ENCODE measurements around the gene MOCS1. TPM values are rescaled to one million over a fixed set of nuclear protein-coding genes. Genes with fewer than 3 reads are reported as not detected.

The MOCS1 gene
- total and polyA plus RNA-seq, 9 of the 15 experiments (the other 6 are each of a cell fraction or from before 2014, with no cell fraction given), result 0.69 to 12.7 (median 8.7) TPM

GRCh38 chr6:39920157-39920556 is 14.1 kb downstream of the MOCS1 start:
- Histone ChIP-seq H3K4me1 (replicated peaks in 1 of 2; ENCODE audit: control insufficient read depth in 2 of 2, insufficient read depth in 2 of 2, low read length in 2 of 2) (no peaks in the 10 kb centered on the region), H3K4me3 (no peak overlapping the region), H3K9me1 (ENCODE audit: control insufficient read depth, insufficient read depth, low read length) (no peaks in the 10 kb centered on the region), H4K20me1 (replicated peaks; ENCODE audit: control insufficient read depth, insufficient read depth, low read length) (no peaks in the 10 kb centered on the region; the same call in none of the 2 replicates), H2AFZ (ENCODE audit: low read depth, low read length) (no peak overlapping the region), H3K27me3 (ENCODE audit: control insufficient read depth in 2 of 2, insufficient read depth in 2 of 2, low read length in 2 of 2) (no peaks in the 10 kb centered on the region; a peak in 2 of 5 replicates), H3K4me2 (ENCODE audit: insufficient read depth, low read length) (no peak overlapping the region), H3K9ac (ENCODE audit: insufficient read depth in 1 of 2, low read depth in 2 of 2, low read length in 2 of 2) (no peak overlapping the region), H3K27ac (ENCODE audit: extremely low read depth, low read depth, low read length) (no peak overlapping the region), H3K79me2 (ENCODE audit: control insufficient read depth, insufficient read depth, low read length) (no peaks in the 10 kb centered on the region), H3K36me3 (ENCODE audit: control insufficient read depth, insufficient read depth, low read length) (peaks cover 3% of the 10 kb centered on the region; the same call in 1 of the 3 replicates), H3K9me3 (replicated peaks; ENCODE audit: control insufficient read depth, insufficient read depth, low read depth, low read length) (no peaks in the 10 kb centered on the region)
- ChIA-PET POLR2A (interaction anchor here (1.0 kb wide), 1 partner anchor 17 kb away, joined by 3 read pairs; no protein-coding TSS in a partner anchor), CTCF (ENCODE audit: low intra/inter-chr PET ratio) (no interaction called here)
- WGBS (ENCODE audit: insufficient coverage, low coverage, missing lambda C conversion rate), result 18% methylated on average over 3 of the region's 3 CpGs
- in situ Hi-C loops (cut with MboI), result no loop called here
- no peak for FAIRE-seq
- intact Hi-C loops (cut with micrococcal nuclease), result no loop called here
- no TSS peak for BruUV-seq (replicated peaks)
- no peak for DNase-seq (ENCODE audit: extremely low read depth in 1 of 4, low spot score in 3 of 4)
- TF ChIP-seq DIDO1 (tag; IDR thresholded peaks at IDR 0.05; ENCODE audit: low read depth), result no peak
- no peak for TF ChIP-seq NR2C1 (IDR thresholded peaks at IDR 0.05)
- no peak for TF ChIP-seq NR2C1 (tag; IDR thresholded peaks at IDR 0.05)
- no peak for TF ChIP-seq E2F1 (CRISPR knock-in tag; IDR thresholded peaks at IDR 0.05)
- no peak for TF ChIP-seq TOE1 (IDR thresholded peaks at IDR 0.05; ENCODE audit: borderline replicate concordance)
- no peak for TF ChIP-seq TOE1 (CRISPR knock-in tag; IDR thresholded peaks at IDR 0.05; ENCODE audit: borderline replicate concordance, low read depth)
- no peak for ATAC-seq
